OCI-M2 (cell line): ENCODE measurements around the gene APOA5.
"Not testable (repeated sequence)": the region's sequence is repeated elsewhere in the genome, so short reads cannot be mapped to it uniquely, and the experiment has no call there.

ENCODE experiments used
- DNase-seq: peaks from one replicate; lab custom pipeline; 2025; ENCODE audit not compliant: unreplicated experiment; lab: John Stamatoyannopoulos, UW

APOA5 gene

GRCh38 chr11:116774661-116775060, 17.0 kb downstream of the APOA5 start:
- DNase-seq, result no peak

DNA sequence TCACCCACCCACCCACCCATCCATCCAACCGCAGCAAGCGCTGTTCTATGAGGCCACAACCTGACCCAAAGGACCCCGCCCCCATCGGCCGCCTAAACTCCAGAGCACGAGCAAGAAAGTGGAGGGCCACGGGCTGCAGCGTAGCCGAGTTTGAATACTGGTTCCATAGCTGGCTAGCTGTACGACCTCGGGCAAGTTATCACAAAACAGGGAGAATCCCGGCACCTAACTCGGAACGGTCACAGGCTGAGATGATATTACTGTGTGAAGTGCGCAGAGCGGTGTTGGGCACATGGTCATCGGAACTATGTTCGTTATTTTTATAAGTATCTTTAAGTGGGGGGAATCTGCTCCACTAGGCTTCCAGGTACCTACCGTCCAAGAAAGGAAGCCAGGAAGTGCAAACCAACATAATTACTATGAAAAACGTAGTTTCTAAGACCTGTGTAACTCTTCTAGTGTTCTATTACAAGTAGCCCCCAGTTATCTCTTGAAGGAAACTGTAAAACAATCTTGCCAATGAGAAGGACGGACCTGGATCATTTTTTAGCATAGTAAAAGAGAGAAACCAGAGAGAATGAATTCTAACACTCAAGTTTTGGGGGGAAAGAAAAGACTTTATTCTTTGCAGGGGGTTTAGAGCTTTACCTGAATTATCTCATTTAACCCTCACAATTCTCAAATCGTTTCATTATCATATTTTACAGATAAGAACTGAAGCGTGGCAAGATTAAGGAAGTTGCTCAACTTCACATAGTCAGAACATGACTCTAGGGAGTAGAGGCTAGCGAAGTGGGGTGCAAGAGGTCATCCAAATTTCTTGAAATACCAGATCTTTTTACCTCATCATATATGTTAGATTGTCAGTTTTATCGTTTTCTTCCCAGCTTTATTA, 18.2 kb downstream of the APOA5 start:
- DNase-seq, result no peak

- DNase-seq, result peak; percentile 44
These were observed 19.1 kb downstream of the APOA5 start, which contains the start of gene BUD13 for GRCh38 chr11:116772443-116773202. Gene BUD13, minus strand, starts transcription at chr11:116772987. Its CDS starts 23 bp downstream, at chr11:116772964.

- no peak for DNase-seq
These were observed 19.7 kb downstream of the APOA5 start for GRCh38 chr11:116771935-116772334.

GRCh38 chr11:116762132-116762531, 29.5 kb downstream of the APOA5 start:
- no peak for DNase-seq

- DNase-seq, result not testable (repeated sequence)
These were observed 35.6 kb downstream of the APOA5 start for GRCh38 chr11:116756044-116756443.

GRCh38 chr11:116750070-116750718, 41.5 kb downstream of the APOA5 start:
- no peak for DNase-seq

- no peak for DNase-seq
These were observed 49.6 kb downstream of the APOA5 start for GRCh38 chr11:116742104-116742503.

DNA sequence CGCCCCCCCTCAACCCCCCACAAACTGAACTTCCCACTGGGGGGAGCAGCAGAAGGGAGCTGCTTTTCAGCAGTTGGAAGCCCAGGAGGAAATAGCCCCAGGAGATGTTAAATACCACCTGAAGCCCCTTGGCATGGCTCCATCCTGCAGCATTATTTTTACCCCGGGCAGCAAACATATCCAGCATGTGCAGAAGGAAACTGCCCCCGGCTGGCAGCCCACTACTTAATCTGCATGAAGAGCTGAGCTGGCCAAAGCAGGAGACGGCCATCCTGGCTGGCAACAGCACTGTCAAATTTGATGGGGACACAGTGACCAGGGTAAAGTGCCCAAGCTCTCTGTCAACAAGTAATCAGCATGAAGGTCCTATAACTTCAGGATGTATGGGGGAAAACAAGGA, 50.9 kb downstream of the APOA5 start:
- DNase-seq, result no peak
